GM18511 (cell line): Measurements from ENCODE around the gene GRIK4.

Experiments used
- ATAC-seq: cut with Tn5 transposase; IDR thresholded peaks from one replicate; pipeline ENCODE4 v1.9.1; 2021; ENCODE audit warnings: mild to moderate bottlenecking, moderate library complexity; ENCODE audit not compliant: unreplicated experiment

Gene GRIK4

GRCh38 chr11:120509346-120510053 is 2.0 kb upstream of the GRIK4 start:
- no peak for ATAC-seq

DNA sequence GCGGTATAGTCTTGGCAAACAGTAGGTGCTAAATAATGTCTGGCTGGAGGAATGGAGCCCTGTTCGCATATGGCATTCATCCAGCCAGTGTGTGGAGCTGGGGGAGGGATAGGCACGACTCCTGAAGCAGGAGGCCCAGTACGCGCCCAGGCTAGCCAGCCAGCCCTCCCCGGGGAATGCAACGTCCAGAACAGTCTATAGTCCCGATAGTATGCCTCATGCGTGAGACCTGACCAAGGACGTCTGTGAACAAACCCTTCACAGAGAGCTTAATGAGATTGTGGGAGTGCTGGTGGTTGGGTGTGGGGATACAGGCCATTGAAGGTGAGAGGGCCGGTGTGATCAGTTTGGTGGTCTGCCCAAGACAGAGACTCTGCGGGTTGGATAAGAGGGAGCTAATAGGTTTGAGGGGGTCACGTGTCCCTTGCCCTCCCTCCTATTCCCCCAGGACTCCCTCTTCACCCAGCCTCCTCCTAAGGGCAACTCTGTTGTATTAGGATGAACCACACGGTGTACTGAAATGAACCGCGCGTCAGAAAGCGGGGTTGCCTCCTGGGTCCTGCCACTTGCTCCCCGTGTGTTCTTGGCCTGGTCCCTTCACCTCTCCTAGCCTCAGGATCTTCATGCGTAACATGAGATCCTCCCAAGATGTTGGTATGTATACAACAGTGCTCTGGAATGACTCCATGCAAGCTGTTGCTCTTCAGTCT is 987 bp upstream of the GRIK4 start:
- ATAC-seq = no peak

- no peak for ATAC-seq
Observed at GRCh38 chr11:120511820-120512738, 531 bp downstream of the GRIK4 start.

- ATAC-seq = no peak
Observed at GRCh38 chr11:120512739-120513435, 1.3 kb downstream of the GRIK4 start.

GRCh38 chr11:120513436-120514315 is 2.1 kb downstream of the GRIK4 start:
- no peak for ATAC-seq

- no peak for ATAC-seq
Observed at GRCh38 chr11:120514541-120515121, 3.1 kb downstream of the GRIK4 start.

- no peak for ATAC-seq
Observed at GRCh38 chr11:120515186-120515723, 3.7 kb downstream of the GRIK4 start.

GRCh38 chr11:120516461-120517389 is 5.2 kb downstream of the GRIK4 start:
- ATAC-seq = no peak

DNA sequence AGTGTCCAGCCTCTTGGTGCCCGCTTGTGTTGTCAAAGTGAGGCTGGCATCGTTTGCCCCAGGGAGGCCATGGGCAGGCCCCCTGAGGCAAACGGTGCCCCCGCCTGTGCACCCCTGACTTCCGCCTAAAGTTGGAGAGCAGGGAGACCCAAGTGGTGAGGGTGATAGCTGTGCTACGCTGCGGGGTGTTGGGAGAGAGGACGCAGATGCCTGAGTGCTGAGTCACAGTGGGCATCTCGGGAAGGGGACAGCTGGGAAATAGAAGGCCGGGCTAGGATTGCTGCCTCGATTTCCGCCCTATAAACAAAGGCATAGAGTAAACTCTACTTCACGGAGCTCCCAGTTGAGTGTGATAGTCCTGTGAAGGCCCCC is 5.8 kb downstream of the GRIK4 start:
- no peak for ATAC-seq

DNA sequence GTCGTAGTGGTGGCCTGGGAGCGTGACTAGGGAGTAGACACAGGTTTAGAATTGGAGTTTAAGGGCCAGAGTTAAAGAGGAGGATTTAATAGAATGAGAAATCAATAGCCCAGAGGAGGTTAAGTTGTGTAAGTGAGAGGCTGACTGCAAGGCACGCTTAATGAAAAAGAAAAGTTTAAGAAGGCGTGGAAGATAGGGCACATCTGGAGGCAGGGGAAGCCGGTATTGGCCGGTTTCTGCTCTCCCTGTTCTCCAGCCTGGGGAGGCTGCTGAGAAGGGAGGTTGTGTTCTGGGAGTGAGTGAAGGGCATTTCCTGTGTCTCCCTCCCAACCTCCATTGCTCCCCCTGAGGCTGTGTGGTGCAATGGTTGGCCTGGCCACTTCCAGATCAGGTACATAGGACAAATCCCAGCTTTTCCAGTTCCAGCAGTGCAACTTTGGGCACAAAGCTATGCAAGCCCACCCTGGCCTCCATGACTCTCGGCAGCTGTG is 6.3 kb downstream of the GRIK4 start:
- no peak for ATAC-seq

DNA sequence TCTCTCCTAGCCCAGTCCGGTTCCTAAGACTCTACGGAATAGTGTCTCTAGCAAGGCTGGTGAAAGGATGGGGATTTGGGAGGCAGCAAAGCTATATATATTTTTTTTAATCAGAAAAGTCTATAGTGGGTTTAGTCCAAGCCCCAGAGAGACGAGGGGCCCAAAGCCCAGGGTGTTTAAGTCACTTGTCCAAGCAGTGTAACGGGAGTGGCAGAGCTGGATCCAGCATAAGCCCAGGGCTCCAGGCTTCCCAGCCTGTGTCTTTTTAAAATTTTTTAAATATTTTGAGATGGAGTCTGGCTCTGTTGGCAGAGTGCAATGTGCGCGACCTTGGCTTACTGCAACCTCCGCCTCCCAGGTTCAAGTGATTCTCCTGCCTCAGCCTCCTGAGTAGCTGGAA is 6.8 kb downstream of the GRIK4 start:
- ATAC-seq = no peak

- no peak for ATAC-seq
Observed at GRCh38 chr11:120519474-120519873, 7.9 kb downstream of the GRIK4 start.

DNA sequence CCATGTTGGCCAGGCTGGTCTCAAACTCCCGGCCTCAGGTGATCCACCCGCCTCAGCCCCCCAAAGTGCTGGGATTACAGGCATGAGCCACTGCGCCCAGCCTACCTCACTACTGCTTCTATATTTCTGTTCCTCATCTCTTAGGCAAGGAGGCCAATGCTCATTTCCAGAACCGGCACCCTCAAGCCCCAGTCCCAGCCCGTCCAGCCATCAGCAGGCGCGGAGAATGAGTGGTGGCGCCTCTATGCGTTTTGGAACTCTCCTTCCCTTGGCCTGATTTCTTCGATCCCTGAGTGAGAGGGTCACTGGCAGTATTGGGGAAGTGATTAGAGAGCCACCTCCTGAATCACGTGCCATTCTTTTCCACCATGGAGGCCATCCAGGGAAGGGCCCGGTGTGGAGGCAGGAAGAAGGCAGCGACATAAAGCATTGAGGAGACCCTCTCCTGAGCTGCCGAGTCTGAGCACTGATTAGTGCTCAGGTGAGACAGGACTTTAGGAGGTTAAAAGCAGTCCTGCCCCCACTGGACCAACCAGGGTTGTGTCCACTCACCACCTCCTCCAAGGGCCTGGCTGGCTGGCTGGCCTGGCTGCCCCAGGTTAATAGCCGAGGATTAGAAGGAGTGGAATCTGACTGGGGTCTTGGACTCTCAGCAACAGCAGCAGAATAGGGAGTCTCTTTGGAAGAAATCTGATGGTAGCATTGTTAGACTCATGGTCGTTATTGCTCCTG is 8.7 kb downstream of the GRIK4 start:
- no peak for ATAC-seq

DNA sequence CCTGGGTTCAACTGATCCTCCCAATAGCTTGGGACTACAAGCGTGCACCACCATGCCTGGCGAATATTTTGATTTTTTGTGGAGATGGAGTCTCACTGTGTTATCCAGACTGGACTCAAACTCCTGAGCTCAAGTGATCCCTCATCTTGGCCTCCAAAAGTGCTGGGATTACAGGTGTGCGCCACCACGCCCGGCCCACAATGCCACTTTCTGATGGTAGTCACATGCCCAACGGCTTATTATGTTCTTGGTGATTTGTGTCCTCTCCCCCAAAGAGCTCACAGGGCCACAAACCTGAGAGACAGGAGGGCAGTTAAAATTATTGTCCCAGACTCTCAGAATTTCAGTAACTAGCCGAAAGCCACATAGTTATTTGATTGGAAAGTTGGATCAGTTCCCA is 9.6 kb downstream of the GRIK4 start:
- no peak for ATAC-seq

DNA sequence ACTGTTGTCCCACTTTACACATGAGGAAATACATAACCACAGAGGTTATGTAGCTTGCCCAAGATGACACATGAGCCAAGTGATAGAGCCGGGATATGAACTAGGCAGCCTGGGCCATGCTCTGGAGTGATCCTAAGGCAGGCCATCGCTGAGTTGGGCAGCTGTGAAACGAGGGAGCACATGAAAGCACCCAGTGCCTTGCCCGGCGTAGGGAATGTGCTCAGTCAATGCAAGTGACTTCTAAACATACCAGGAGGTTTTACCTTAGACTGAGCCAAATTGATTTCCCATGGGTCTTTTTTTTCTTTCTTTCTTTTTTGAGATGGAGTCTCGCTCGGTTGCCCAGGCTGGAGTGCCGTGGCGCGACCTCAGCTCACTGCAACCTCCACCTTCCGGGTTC is 10.5 kb downstream of the GRIK4 start:
- no peak for ATAC-seq

DNA sequence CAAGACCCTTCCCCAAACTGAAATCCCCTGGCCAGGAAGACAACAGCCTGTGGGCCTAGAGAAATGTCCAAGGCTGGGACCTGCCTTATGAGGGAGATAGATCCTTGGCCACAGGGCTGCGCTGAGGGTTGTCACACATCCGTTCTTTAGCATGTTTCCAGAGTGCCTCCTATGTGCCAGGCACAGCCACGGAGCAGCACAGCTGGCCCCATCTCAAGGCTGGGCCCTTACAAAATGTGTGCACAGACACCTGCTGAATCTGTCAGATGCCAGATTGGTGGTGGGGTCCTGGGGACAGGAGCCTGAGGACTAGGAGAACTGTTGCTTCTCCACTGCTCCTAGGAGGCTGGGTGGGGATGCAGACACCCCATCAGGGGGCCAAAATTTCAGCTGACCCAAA is 11.2 kb downstream of the GRIK4 start:
- ATAC-seq = no peak

GRCh38 chr11:120523196-120523595 is 11.6 kb downstream of the GRIK4 start:
- no peak for ATAC-seq
